Activated CD4-positive, alpha-beta T cell treated with anti-CD3 and anti-CD28 coated beads, Interleukin-2, amount 50 U/mL, for 4 hours (primary cell): Measurements from ENCODE around the gene ETV3.

ENCODE experiments used
- DNase-seq, 2 experiments: peaks; one replicate each; pipeline ENCODE4 v3.0.0-alpha.2; 2020

The ETV3 gene

DNA sequence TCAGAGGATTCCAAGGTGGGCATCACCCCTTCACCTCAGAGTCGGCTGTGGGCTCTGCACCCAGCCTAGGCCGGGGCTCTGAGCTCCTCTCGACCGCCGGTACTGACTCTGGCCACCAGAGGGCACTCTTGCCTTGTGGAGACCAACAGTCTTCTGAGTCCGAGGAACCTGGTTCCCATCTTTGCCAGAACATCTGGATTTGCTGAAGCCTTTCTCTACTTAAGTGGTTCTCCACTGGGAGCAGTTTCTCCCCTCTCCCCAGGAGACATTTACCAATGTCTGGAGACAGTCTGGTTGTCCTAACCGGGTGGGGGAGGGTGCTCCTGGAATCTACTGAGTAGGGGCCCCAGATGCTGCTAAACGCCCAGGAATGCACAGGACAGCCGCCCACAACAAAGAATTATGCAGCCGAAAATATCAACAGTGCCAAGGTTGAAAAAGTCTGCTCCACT, 48.0 kb downstream of the ETV3 start:
- peak; percentile 86 to 90 for DNase-seq

DNA sequence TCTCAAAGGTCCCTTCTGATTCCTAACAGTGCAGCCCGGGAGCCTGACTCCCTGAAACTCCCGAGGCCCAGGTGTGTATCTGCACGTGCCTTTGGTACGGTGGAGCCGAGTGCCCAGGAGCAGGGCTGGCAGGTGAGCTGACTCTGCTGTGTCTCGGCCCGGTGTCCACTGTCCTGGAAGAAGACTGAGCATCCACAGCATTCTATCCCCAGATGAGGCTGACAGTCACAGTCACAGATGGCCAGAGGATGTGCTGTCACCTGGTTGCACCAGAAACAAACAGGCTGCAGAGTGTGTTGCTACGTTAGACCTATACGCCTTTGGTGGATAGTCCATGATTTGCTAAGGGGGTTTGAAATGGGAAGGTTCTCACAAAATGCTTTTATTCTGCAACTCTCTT, 48.4 kb downstream of the ETV3 start:
- DNase-seq: no peak

DNA sequence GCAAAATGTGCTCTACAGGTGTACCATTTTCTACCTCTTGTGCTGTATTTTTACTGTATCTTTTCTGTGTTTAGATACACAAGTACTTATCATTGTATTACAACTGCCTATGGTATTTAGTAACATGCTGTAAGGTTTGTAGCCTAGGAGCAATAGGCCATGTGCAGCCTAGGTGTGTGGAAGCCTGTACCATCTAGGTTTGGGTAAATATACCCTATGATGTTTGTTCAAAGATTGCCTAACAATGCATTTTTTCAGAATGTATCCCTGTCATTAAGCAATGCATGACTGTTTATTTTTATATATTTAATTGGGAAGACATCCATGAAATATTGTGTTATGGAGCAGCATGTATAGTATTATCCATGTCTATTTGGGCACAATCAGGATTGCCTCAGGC, 49.6 kb downstream of the ETV3 start:
- DNase-seq: no peak

DNA sequence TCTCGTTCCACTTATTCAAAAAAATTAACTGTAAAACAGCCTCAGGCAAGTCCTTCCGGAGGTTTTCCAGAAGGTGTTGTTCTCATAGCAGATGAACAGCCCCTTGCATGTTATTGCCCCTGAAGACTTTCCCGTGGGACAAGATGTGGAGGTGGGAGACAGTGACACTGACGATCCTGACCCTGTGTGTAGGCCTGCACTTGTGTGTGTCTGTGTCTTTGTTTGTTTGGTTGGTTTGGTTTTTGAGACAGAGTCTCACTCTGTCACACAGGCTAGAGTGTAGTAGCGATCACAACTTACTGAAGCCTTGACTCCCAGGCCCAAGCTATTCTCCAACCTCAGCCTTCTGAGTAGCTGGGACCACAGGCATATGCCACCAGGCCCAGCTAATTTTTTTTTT, 51.2 kb downstream of the ETV3 start:
- no peak for DNase-seq

DNA sequence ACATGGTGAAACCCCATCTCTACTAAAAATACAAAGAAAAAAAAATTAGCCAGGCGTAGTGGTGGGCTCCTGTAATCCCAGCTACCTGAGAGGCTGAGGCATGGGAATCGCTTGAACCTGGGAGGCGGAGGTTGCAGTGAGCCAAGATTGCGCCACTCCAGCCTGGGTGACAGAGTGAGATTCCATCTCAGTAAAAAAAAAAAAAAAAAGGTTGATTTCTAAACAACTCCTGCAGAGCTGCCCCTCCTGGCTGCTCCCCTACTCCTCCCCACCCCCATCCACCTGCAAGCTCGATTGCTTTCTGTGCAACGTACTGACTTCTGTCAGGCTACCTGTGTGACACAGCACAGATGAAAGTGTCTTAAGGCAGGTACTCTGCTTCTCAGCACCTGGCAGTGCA, 51.9 kb downstream of the ETV3 start:
- DNase-seq: no peak

DNA sequence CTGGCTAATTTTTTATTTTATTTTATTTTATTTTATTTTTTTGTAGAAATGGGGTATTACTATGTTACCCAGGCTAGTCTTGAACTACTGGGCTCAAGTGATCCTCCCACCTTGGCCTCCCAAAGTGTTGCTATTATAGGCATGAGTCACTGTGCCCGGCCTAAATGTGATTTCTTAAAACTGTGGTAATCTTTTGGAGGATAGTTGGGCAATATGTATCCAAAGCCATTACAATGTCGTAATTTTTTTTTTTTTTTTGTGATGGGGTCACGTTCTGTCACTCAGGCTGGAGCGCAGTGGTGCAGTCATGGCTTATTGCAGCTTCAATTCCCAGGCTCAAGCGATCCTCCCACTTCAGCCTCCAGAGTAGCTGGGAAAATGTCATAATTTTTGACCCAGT, 52.8 kb downstream of the ETV3 start:
- no peak for DNase-seq

DNA sequence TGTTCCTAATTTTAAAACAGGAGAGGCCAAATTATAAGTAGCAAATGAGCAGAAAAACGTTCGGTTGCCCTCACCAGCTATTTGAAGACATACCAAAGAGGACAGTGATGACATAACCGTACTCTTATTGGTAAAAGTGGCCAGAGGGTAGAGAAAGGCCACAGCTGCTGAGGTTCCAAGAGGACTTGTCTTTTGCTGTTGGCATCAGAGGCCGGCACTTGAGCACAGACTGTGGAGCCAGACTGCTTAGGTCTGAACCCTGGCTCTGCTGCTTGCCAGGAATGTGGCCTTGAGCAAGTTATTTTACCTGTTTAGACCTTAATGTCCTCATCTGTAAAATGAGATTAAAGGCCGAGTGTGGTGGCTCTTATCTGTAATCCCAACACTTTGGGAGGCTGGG, 53.5 kb downstream of the ETV3 start:
- no peak for DNase-seq

DNA sequence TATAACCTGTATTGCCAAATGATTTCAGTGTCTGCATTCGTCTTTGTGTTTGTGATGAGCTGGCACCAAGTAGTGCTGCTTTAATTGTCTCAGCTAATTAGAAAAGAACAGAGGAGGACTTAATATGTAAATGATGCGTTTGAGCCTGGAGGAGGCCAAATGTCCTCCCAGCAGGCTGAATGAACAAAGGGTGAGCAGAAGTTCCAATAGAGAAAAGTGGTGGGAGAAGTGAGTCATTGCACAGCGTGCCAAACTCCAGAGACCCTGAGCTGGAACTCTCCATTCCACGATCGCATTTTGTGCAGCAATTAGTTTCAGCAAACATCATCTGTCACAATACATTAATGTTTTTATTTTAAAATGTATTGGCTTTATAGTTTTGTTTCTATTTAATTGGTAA, 56.5 kb downstream of the ETV3 start:
- no peak for DNase-seq

DNA sequence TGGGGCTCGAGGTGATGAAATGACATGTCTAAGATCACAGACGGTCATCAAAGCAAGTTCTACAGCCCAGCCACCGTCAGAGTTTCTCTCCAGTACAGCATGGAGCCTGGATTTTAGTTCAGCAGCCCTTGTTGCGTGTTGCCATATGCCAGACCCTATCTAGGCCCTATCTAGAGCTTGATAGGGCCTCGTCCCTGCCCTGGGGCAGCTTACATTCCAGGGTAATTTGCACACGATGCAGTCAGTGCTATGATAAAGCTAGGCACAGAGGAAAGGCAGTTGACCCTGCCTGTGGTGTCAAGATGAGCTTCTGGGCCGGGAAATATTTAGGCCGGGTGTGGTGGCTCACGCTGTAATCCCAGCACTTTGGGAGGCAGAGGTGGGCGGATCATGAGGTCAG, 57.5 kb downstream of the ETV3 start:
- DNase-seq: no peak

DNA sequence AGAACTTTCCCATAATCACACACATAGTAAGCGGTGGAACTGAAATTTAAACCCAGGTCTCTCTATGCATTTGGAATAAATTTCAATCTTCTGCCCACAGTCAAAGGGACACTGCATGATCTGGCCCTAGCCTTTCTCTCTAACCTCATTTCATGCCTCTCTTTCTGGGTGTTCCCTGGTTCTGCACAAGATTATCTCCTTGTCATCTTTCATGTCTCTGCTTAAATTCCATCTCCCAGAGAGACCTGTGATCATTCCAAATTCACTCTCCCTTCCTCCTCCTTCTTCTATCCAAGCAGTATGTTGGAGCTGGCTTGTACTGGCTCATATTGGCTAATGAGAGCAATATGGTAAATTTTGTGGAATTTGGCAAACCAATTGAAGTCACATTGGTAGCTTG, 60.8 kb downstream of the ETV3 start:
- no peak for DNase-seq

DNA sequence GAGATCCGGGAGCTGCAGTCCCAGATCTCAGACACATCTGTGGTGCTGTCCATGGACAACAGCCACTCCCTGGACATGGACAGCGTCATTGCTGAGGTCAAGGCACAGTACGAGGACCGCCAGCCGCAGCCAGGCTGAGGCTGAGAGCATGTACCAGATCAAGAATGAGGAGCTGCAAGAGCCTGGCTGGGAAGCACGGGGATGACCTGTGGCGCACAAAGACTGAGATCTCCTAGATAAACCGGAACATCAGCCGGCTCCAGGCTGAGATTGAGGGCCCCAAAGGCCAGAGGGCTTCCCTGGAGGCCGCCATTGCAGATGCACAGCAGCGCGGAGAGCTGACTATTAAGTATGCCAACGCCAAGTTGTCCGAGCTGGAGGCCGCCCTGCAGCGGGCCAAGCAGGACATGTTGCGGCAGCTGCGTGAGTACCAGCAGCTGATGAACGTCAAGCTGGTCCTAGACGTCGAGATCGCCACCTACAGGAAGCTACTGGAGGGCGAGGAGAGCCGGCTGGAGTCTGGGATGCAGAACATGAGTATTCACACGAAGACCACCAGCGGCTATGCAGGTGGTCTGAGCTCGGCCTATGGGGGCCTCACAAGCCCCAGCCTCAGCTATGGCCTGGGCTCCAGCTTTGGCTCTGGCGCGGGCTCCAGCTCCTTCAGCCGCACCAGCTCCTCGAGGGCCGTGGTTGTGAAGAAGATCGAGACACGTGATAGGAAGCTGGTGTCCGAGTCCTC, 64.1 kb downstream of the ETV3 start:
- DNase-seq: no peak
